NCI-H146 (cell line): ENCODE results near the gene HAS3.
"Not testable (repeated sequence)": the region's sequence is repeated elsewhere in the genome, so short reads cannot be mapped to it uniquely, and the experiment has no call there.

ENCODE experiments used
- DNase-seq: peaks from one replicate; lab custom pipeline; 2025; lab: John Stamatoyannopoulos, UW

Gene HAS3

DNA sequence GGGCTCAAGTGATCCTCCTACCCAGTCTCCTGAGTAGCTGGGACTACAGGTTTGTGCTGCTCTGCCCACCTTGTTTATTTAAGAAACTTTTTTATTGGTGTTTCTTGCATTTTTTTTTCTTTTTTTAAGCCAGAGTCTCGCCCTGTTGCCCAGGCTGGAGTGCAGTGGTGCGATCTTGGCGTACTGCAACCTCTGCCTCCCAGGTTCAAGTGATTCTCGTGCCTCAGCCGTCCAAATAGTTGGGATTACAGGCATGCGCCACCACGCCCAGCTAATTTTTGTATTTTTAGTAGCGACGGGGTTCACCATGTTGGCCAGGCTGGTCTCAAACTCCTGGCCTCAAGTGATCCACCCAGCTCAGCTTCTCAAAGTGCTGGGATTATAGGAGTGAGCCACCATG lies 44.2 kb downstream of the HAS3 start:
- not testable (repeated sequence) for DNase-seq

DNA sequence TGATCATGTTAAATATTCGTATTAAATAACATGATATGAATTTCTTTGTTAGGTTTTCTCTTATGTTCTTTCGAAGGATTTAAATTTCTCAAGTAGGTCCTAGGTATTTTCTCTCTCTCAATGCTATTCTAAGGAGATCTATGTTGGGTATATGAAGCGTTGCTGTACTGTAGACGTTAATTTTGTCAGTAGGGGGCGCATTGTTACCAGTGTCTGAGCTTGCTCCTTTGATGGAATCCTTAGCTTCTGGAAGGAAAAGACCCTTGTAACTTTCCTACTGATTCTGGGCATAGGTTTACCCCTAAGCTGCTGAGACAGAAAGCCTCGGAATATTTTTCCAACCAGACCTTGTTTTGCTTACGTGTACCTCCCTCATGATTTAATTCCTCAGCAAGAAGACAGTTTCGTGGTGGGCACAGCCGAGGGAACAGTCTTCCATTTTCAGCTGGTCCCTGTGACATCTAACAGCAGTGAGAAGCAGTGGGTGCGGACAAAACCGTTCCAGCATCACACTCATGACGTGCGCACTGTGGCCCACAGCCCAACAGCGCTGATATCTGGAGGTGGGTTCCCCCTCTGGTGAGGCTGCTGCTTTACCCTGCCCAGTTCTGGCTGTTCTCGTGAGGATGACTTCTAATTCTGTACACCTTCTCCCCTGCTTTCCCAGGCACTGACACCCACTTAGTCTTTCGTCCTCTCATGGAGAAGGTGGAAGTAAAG lies 44.9 kb downstream of the HAS3 start:
- DNase-seq, result peak; percentile 11

DNA sequence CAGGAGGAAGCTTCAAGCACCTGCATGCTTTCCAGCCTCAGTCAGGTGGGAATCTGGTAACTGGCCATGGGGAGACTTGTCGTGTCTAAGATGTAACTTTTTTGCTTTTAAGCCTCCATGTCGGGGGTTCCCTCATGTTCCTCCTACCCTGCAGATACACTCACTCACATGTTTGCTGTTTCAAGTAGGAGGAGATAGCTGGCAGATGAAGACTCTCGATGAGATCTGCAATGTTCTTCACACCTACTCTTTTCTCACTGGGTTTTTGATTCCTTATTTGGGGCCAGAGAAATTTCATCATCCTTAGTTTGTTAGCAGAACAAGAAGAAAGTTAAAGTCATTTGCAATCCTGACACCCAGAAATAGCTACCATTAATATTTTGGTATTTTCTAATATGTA lies 51.7 kb downstream of the HAS3 start:
- no peak for DNase-seq

DNA sequence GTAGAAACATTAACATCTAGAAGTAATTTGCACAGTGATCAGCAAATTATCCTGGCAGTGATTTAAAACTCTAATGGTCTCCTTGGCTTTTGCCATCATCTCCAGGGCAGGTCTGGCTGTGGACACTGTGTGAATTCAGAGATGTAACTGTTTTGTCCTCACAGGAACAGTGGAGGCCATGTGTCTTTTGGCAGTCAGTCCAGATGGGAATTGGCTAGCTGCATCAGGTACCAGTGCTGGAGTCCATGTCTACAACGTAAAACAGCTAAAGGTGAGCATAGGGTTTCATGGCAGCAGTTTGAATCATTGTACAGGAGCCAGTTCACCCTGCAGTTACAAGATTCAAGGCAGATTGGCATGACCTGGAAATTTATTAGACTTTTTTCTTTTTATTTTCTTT lies 54.7 kb downstream of the HAS3 start:
- DNase-seq, result no peak

DNA sequence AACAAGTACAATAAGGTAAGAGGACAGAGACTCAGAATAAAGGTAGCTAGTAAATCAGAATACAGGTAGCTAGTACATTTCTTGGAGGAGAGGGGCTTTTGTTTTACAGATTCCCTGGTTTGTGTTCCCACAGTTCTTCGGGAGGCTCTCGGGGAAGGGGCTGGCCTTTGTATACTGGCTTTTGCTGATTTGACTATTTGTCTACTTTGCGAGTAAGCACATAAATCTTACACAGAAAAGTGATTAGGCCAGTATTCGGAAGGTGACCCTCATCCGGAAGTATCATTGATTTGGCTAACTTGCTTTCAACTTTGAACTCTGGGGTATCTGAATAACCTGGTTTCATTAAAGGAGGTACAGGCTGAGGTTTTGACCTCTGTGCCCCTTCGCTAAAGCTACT lies 60.1 kb downstream of the HAS3 start:
- no peak for DNase-seq

DNA sequence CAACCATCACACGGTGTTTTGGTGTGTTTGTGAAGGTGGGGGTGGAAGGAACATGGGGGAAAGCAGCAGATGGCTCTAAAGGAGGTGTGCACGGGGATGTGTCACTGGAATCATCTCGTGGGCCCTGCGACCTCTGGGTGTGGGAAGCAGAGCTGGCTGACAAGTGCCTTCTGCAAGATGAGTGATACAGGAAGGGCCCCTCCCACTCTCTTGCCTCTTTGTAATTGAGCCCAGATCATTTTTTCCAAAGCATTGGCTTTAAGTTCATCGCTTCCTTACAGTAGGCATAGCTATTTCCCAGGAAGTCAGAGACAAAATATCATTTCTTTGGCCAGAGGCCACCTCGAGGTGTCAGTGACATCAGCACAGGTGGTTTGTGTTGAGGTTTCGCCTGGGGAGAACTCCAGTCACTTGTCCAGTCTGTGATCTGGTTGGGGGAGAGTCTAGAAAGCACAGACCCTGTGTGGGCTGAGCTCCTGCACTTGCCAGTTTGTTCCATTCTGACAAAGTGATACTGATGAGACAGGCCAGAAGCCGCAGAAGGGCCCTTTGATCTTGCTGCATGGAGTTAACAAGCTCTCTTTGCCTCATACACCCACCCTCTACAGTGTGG lies 60.9 kb downstream of the HAS3 start:
- DNase-seq, result no peak

DNA sequence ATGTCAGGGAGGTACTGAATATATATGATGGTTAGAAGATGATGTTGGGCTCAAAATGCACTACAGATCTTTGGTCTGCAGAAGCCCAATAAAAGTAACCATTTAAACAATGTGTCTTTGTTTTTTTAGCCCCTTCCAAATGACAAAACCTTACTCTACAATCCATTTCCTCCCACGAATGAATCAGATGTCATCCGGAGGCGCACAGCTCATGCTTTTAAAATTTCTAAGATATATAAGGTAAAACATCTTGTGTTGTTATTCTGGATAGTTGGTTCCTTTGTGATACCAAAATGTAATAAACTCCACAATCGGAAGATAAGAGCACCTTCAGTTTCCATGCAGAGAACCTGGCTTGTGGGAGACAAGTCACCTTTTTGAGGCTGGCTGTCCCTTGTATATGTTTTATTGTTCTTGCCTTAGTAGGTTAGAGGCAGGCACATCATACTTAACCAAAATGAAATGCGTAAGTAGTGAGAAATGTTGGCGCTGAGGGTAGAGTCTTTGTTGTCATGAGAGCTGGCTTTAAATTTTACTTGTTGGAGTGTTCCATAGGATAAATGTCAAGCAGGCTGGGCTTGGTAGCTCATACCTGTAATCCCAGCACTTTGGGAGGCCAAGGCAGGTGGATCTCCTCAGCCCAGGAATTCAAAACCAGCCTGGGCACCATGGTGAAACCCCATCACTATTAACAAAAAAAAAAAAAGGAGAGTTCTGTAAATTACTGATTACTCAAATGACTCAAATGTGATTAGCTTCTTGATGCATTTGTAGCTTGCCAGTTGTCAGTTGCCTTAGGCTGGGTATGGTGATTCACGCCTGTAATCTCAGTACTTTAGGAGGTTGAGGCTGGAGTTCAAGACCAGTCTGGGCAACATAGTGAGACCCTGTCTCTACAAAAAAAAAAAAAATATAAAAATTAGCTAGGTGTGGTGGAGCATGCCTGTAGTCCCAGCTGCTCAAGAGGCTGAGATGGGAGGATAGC lies 61.8 kb downstream of the HAS3 start:
- DNase-seq, result no peak
